Ovary (tissue), 9 donors: ENCODE data around the gene LSP1. TPM values are rescaled to one million over a fixed set of nuclear protein-coding genes. Genes with fewer than 3 reads are reported as not detected.
A peak's percentile ranks its signal among the peaks of the same experiment; 100 is the strongest.

Source experiments
- DNase-seq, 5 donors: peaks; one replicate each; pipeline ENCODE4 v3.0.0-alpha.2; 2019 to 2020
- H3K27ac ChIP-seq, 2 donors: fragments of 200-600 bp; one replicate each; pipeline versions ENCODE4 v1.5.1 to v1.8.0; 2019 to 2022
- H3K27me3 ChIP-seq: fragments of 200-600 bp; one replicate; pipeline ENCODE4 v1.8.0; 2022
- H3K36me3 ChIP-seq: fragments of 200-600 bp; sonication (generic); one replicate; pipeline ENCODE4 v1.5.1; 2019
- H3K4me1 ChIP-seq: one replicate; pipeline ENCODE4 v1.8.1; 2013; ENCODE audit warnings: mild to moderate bottlenecking, moderate library complexity; ENCODE audit not compliant: insufficient read depth
- H3K4me3 ChIP-seq: fragments of 200-600 bp; sonication (generic); one replicate; pipeline ENCODE4 v1.5.1; 2017
- H3K9me3 ChIP-seq, 2 donors: fragments of 200-600 bp in 1 of 2; sonication (generic) in 1 of 2; one replicate each; pipeline versions ENCODE4 v1.5.1 to v1.8.1; 2013 to 2019; ENCODE audit warnings: mild to moderate bottlenecking in 1 of 2, moderate library complexity in 1 of 2
- EP300 ChIP-seq: sonication (generic); formaldehyde crosslinking; IDR thresholded peaks from one replicate; pipeline ENCODE4 v1.6.1; 2017; ENCODE audit warnings: antibody characterized with exemption
- POLR2A ChIP-seq: fragments of 450-650 bp; IDR thresholded peaks from one replicate; pipeline ENCODE4 v1.6.1; 2017; ENCODE audit warnings: antibody characterized with exemption, mild to moderate bottlenecking, moderate library complexity
- WGBS, 3 donors: extraction: QIAGEN DNeasy Blood & Tissue Kit in 1 of 3; methylation state at CpG; one replicate each; pipeline versions ENCODE4 v1.1.5 to v1.1.7; 2013 to 2017; 5-methylcytosine and 5-hydroxymethylcytosine counted together
- intact Hi-C, 4 donors: fragments of 100-400 bp; cut with DNase I; formaldehyde crosslinking; loops; one replicate each; pipeline versions ENCODE4 v1.11.0 to v1.15.1; 2022 to 2023
- polyA plus RNA-seq, 2 donors: library from polyadenylated mRNA; stranded (reverse); fragments of 200-250 nt in 1 of 2; fragments of 350-450 nt in 1 of 2; fragmentation: Illumina TruSeq in 1 of 2; extraction: RNeasy Lipid Tissue Mini Kit (QIAGEN cat#74804) in 1 of 2; gene quantifications; one replicate each; pipeline ENCODE4 v1.2.3, GENCODE V29; 2013 to 2014
- total RNA-seq, 7 donors: library from RNA; depleted of rRNA in 2 of 7; stranded (reverse); fragments of >200 nt in 2 of 7; fragmentation: NEBNext Ultra II Directional in 3 of 7; extraction: Animal tissue kit (Norgen Biotek cat#: 25700) in 3 of 7; gene quantifications; one replicate each; pipeline versions ENCODE4 v1.1.0 to v1.2.4, GENCODE V29; 2016 to 2023
- TF ChIP-seq, protein P1 (sequence below), 3 donors: fragments of 450-650 bp in 2 of 3; fragments of 200-600 bp in 1 of 3; IDR thresholded peaks; one replicate each; pipeline versions ENCODE4 v1.5.1 to v1.8.0; 2016 to 2022; ENCODE audit warnings: antibody characterized with exemption in 3 of 3, mild to moderate bottlenecking in 1 of 3
- donor health status: DM: no; HTN: no; CAD: no; lungs with moderate emphysema.
- donor health status: DM: no; HTN: no; CAD: no.
- donor health status: Bipolar disorder and iron deficiency.
- donor health status: DM: yes; HTN: yes; CAD: no.
- donor health status: DM: no; HTN: no; CAD: no.
- donor health status: DM: yes; HTN: yes; CAD: no.

Gene LSP1
- total and polyA plus RNA-seq, 9 donors, result 3.5 to 22.0 (median 9.0) TPM

GRCh38 chr11:1842149-1843097 lies 10.5 kb upstream of the LSP1 start:
- Histone ChIP-seq H3K9me3 (no peaks in the 10 kb centered on the region), H3K27ac (no peak overlapping the region)
- DNase-seq, result peak in 2 of 5 donors; percentile 16 to 39

DNA sequence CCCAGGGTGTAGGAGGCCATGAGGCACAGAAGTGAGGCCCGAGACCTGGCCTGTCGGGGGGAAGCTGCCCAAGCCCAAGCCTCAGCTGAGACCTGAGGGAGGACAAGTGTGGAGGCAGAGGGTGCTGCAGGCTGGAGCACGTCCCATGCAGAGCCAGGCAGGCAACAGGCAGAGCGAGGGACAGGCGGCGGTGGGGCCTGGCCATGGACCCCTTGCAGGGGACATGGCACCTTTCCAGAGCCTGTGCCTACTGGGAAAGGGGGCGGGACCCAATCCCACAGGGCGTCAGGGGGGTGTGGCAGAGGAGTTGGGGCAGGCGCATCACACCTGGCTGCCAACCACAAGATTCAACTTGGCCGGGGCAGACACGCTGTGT lies 9.8 kb upstream of the LSP1 start:
- no peak for DNase-seq
- Histone ChIP-seq H3K4me3 (no peak overlapping the region), H3K9me3 (no peaks in the 10 kb centered on the region), H3K36me3 (no peaks in the 10 kb centered on the region), H3K4me1 (peaks cover 9% of the 10 kb centered on the region), H3K27me3 (no peaks in the 10 kb centered on the region), H3K27ac (no peak overlapping the region)
- no peak for TF ChIP-seq POLR2A
- TF ChIP-seq, protein P1, sequence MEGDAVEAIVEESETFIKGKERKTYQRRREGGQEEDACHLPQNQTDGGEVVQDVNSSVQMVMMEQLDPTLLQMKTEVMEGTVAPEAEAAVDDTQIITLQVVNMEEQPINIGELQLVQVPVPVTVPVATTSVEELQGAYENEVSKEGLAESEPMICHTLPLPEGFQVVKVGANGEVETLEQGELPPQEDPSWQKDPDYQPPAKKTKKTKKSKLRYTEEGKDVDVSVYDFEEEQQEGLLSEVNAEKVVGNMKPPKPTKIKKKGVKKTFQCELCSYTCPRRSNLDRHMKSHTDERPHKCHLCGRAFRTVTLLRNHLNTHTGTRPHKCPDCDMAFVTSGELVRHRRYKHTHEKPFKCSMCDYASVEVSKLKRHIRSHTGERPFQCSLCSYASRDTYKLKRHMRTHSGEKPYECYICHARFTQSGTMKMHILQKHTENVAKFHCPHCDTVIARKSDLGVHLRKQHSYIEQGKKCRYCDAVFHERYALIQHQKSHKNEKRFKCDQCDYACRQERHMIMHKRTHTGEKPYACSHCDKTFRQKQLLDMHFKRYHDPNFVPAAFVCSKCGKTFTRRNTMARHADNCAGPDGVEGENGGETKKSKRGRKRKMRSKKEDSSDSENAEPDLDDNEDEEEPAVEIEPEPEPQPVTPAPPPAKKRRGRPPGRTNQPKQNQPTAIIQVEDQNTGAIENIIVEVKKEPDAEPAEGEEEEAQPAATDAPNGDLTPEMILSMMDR (IDR thresholded peaks at IDR 0.05), result no peak
- TF ChIP-seq EP300, result no peak
- 66 to 69% (median 67%) methylated on average over 8 to 11 of the region's 11 CpGs for WGBS, 3 donors
- intact Hi-C loops, result no loop called here

More at GRCh38 chr11:1842149-1843097, 10.5 kb upstream of the LSP1 start:
- TF ChIP-seq EP300, result no peak
- no peak for TF ChIP-seq POLR2A
- TF ChIP-seq, protein P1 (IDR thresholded peaks at IDR 0.05), result no peak
- H3K4me3 ChIP-seq, result no peak overlapping the region
- H3K27me3 ChIP-seq, result no peaks in the 10 kb centered on the region
- 86 to 92% (median 90%) methylated on average over 28 to 29 of the region's 29 CpGs for WGBS, 3 donors
- intact Hi-C loops, result no loop called here
- H3K36me3 ChIP-seq, result no peaks in the 10 kb centered on the region
- peaks cover 10% of the 10 kb centered on the region for H3K4me1 ChIP-seq

GRCh38 chr11:1843796-1844195 lies 9.1 kb upstream of the LSP1 start:
- TF ChIP-seq EP300 (no peak), POLR2A (no peak)
- TF ChIP-seq, protein P1 (IDR thresholded peaks at IDR 0.05), result no peak
- Histone ChIP-seq H3K4me3 (no peak overlapping the region), H3K27ac (no peak overlapping the region), H3K4me1 (peaks cover 15% of the 10 kb centered on the region), H3K36me3 (no peaks in the 10 kb centered on the region), H3K27me3 (no peaks in the 10 kb centered on the region), H3K9me3 (no peaks in the 10 kb centered on the region)
- intact Hi-C loops, result no loop called here
- 87 to 96% (median 95%) methylated on average over 8 of the region's 8 CpGs for WGBS, 3 donors
- no peak for DNase-seq

DNA sequence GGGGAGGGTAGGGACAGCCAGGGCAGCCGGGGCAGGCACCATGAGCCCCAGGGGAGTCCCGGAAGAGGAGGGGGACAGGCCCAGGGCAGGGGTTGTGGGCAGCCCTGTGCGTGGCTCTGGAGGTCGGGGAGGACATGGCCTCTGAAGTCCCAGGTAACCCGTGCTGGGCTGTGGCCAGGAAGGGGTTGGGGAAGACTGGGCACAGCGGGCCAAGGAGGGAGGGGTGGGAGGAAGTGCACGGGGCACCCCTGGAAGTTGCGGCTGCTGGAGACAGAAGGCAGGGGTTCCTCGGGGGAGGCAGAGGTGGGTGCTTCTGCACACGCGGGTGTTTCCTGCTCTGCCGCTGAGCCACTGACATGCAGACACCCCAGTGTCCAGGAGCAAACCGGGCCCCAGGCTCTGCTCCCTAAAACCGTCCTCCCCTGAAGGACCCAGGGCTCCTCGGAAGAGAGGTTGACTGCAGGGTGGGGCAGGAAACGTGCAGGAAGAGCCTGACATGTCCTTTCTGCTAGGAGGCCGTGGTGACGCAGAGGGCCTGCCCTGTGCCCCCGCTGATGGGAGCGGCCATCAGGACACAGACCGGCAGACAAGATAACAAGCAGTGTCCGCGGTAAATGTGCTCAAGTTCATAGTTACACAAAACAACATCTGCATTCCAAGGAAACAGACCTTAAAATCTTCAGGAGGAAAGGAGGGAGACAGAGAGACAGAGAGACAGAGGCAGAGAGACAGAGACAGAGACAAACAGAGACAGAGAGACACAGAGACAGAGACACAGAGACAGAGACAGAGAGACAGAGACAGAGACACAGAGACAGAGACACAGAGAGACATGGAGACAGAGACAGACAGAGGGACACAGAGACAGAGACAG lies 8.4 kb upstream of the LSP1 start:
- no peaks in the 10 kb centered on the region for H3K9me3 ChIP-seq
- intact Hi-C loops, result no loop called here
- H3K27ac ChIP-seq, result no peak overlapping the region
- 31 to 60% (median 40%) methylated on average over 23 of the region's 23 CpGs for WGBS, 3 donors
- no peaks in the 10 kb centered on the region for H3K27me3 ChIP-seq
- peaks cover 15% of the 10 kb centered on the region for H3K4me1 ChIP-seq
- TF ChIP-seq POLR2A (no peak), EP300 (no peak)
- TF ChIP-seq, protein P1 (IDR thresholded peaks at IDR 0.05), result no peak
- H3K36me3 ChIP-seq, result no peaks in the 10 kb centered on the region
- H3K4me3 ChIP-seq, result no peak overlapping the region
- DNase-seq, result peak in 1 of 5 donors; percentile 75
